Measurements from ENCODE around the gene SLC38A2. TPM values are rescaled to one million over a fixed set of nuclear protein-coding genes. Genes with fewer than 3 reads are reported as not detected.

SLC38A2 gene
- total RNA-seq, 2 donors from 2014 or later: 98.5 to 158 TPM

DNA sequence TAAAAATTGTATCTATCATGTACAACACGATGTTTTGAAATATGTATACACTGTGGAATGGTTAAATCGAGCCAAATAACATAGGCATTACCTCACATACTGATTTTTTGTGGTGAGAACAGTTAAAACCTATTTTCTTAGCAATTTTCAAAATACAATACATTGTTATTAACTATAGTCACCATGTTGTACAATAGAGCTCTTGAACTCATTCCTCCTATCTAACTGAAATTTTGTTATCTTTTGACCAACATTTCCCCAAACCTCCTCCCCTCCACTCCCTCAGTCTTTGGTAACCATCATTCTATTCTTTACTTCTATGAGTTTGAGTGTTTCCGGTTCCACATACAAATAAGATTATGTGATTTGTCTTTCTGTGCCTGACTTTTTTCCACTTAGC, 6.8 kb upstream of the SLC38A2 start:
- DNase-seq: no peak
- Histone ChIP-seq H3K4me1 (peaks cover 6% of the 10 kb centered on the region), H3K27ac (no peak overlapping the region), H3K9ac (ENCODE audit: low read depth in 2 of 2, low read length in 2 of 2) (no peak overlapping the region), H3K4me3 (no peak overlapping the region), H3K9me3 (no peaks in the 10 kb centered on the region), H3K36me3 (no peaks in the 10 kb centered on the region), H3K27me3 (no peaks in the 10 kb centered on the region)
- no peak for TF ChIP-seq CTCF (IDR thresholded peaks at IDR 0.05)
- intact Hi-C loops (cut with DNase I): loop anchor here (10.0 kb wide), 1 partner anchor 95 kb away; no protein-coding TSS in a partner anchor

DNA sequence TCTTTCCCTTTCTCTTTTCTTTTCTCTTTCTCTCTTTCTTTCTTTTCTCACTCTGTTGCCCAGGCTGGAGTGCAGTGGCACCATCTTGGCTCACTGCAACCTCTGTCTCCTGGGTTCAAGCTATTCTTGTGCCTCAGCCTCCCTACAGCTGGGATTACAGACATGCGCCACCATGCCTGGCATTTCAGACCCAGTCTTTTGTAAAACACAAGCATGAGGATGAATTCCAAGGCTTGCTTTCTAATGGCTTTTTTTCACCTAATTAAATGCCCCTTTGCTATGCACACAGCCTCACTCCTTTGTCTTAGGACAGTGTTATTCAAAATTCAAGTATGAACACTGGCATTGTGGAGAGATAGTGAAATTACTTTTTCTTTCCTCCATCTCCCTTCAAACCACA, 6.0 kb upstream of the SLC38A2 start:
- no peak overlapping the region for H3K9ac ChIP-seq (ENCODE audit: low read depth in 2 of 2, low read length in 2 of 2)
- no peaks in the 10 kb centered on the region for H3K9me3 ChIP-seq
- intact Hi-C loops (cut with DNase I): loop anchor here (10.0 kb wide), 1 partner anchor 96 kb away; no protein-coding TSS in a partner anchor
- no peak overlapping the region for H3K4me3 ChIP-seq
- no peak overlapping the region for H3K27ac ChIP-seq
- no peak for DNase-seq
- no peaks in the 10 kb centered on the region for H3K36me3 ChIP-seq
- no peak for TF ChIP-seq CTCF (IDR thresholded peaks at IDR 0.05)
- H3K4me1 ChIP-seq: peaks cover 5% of the 10 kb centered on the region
- H3K27me3 ChIP-seq: no peaks in the 10 kb centered on the region

DNA sequence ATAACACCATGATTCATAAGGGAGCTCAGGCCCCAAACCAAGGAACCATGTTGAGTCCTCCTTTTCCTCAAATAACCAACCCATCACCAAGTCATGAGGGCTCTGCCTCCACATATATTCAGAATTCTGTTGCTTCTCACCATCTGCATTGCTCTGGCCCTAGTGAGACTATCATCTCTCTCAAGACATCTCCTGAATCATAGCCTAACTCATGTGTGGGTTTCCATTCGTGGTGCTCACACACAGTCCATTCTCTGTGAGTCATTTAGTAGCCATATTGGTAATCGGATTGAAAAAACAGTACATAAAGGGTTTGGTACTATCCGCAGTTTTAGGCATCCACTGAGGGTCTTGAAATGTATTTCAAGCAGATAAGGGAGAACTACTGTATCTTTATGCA, 5.1 kb upstream of the SLC38A2 start:
- Histone ChIP-seq H3K27ac (no peak overlapping the region), H3K4me3 (no peak overlapping the region), H3K9ac (ENCODE audit: low read depth in 2 of 2, low read length in 2 of 2) (no peak overlapping the region), H3K36me3 (no peaks in the 10 kb centered on the region), H3K9me3 (no peaks in the 10 kb centered on the region), H3K27me3 (no peaks in the 10 kb centered on the region), H3K4me1 (peaks cover 5% of the 10 kb centered on the region)
- TF ChIP-seq CTCF (IDR thresholded peaks at IDR 0.05): no peak
- intact Hi-C loops (cut with DNase I): loop anchor here (10.0 kb wide), 1 partner anchor 97 kb away; no protein-coding TSS in a partner anchor
- no peak for DNase-seq

DNA sequence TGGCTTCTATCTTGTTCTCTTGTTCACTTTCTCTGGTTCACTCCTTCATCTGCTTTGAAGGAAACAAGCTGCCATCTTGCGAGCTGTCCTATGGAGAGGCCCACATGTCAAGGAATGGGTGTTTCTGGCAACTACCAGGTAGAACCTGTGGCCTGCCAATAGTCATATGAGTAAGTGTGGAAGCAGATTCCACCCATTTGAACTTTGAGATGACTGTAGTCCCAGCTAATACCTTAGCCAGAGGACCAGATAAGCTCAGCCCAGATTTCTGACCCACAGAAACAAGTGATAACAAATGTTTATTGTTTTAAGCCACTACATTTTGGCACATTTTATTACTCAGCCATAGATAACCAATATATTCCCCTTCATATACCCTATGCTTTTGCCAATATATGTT, 4.0 kb upstream of the SLC38A2 start:
- Histone ChIP-seq H3K4me3 (no peak overlapping the region), H3K36me3 (no peaks in the 10 kb centered on the region), H3K4me1 (no peaks in the 10 kb centered on the region), H3K27me3 (no peaks in the 10 kb centered on the region), H3K9ac (ENCODE audit: low read depth in 2 of 2, low read length in 2 of 2) (no peak overlapping the region), H3K27ac (no peak overlapping the region), H3K9me3 (no peaks in the 10 kb centered on the region)
- TF ChIP-seq CTCF (IDR thresholded peaks at IDR 0.05): no peak
- DNase-seq: no peak
- intact Hi-C loops (cut with DNase I): loop anchor here (10.0 kb wide), 1 partner anchor 98 kb away; no protein-coding TSS in a partner anchor

DNA sequence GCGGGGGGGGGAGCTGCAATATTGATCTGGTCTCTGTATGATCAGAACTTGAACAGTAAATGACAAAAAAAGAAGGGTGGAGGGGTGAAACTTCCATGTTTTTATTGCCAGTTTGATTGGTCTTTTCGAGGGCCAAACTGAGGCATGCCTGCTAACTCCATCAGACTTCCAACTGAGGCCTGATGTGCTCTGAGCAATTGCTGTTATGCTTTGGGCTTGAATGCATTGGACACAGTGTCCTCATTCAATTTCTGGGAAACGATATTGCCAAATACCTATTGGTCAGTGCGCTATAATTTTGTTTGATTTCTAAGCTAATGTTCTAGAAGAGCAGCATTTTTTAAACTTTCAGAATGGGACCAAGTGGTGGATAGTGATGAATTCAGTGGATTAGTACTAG, 2.1 kb upstream of the SLC38A2 start:
- intact Hi-C loops (cut with DNase I): loop anchor here (10.0 kb wide), 1 partner anchor 100 kb away; no protein-coding TSS in a partner anchor
- no peak overlapping the region for H3K4me3 ChIP-seq
- H3K4me1 ChIP-seq: no peaks in the 10 kb centered on the region
- TF ChIP-seq CTCF (IDR thresholded peaks at IDR 0.05): no peak
- H3K27me3 ChIP-seq: no peaks in the 10 kb centered on the region
- H3K27ac ChIP-seq: no peak overlapping the region
- H3K9ac ChIP-seq (ENCODE audit: low read depth in 2 of 2, low read length in 2 of 2): no peak overlapping the region
- H3K36me3 ChIP-seq: no peaks in the 10 kb centered on the region
- no peak for DNase-seq
- no peaks in the 10 kb centered on the region for H3K9me3 ChIP-seq

Data from colonic mucosa (tissue), 4 donors.